TTC549 (cell line): ENCODE measurements around the gene B3GAT3.
A peak's percentile ranks its signal among the peaks of the same experiment; 100 is the strongest.
"Not testable (repeated sequence)": the region's sequence is repeated elsewhere in the genome, so short reads cannot be mapped to it uniquely, and the experiment has no call there.

ENCODE experiments used
- FAIRE-seq: peaks from 2 replicates; lab custom pipeline; 2012; peaks lifted over from hg19 to GRCh38; lab: Jason Lieb, UNC

B3GAT3 gene

DNA sequence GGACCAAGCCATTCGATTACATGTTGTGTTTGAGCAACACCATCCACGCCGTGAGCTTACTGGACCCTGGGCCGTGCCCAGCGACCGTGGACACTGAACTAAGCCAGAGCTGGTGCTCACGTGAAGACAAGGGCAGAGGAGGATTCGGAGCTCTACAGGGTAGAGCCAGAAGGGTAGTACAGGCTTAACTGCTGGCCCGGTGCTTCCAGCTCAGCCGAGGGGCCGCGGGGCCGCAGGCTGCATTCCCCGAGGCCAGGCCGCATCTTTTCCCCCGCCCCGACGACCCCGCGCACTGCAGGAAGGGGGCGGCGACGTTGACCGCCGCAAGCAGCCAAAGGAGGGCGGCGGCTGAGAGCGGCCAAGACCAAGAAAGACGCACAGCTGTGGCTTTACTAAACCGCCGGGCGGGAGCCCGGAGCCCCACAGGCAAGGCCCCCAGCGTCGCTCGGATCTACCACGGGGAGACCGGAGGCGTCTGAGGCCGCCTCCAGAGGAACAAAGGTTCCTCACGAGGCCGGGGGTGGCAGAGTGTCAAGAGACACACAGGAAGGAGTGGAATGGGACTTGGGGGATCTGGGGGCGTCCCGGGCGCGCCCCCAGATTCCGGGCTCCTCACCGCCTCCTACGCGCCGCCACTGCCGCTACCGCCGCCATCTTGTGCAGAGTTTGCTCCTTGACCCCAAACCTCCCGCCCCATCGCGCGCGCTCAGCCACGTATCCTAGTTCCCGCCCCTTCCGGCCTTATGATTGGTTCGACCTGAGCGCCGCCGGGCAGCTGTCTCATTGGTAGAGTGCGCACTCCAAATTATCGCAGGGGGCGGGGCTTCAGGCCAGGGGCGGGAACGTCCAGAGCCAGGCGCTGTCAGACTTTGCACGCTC is 24.4 kb upstream of the B3GAT3 start, which contains the start of gene GANAB:
Gene GANAB, minus strand, starts transcription at position 668 of the 879 bp plus-strand sequence. Its CDS starts 14 bp downstream, at position 654.
- FAIRE-seq: peak; percentile 88

DNA sequence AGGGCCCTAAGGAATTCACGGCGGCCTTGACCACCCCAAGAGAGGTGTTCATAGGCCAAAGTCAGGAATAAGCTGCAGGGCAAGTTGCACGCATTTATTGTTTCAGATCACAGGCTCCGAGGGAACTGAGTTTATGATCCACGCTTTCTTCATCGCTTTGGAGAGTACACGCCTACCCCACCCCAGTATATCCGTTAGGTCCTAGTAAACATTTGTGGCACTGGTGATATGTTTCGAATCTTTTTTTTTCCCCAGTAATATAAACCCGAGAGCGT is 23.8 kb upstream of the B3GAT3 start:
- no peak for FAIRE-seq

DNA sequence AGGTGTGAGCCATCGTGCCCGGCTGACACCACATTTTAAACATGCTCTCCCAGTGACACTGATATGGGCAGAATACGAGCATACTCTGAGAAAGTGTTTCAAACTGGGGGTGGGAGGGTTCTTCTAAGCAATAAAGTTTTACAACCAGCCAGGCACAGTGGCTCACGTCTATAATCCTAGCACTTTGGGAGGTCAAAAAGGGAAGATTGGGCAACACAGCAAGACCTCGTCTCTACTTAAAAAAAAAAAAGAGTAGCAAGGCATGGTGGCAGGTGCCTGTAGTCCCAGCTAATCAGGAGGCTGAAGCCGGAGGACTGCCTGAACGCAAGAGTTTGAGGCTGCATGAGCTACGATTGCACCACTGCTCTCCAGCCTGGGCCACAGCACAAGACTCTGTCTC is 22.4 kb upstream of the B3GAT3 start:
- no peak for FAIRE-seq

DNA sequence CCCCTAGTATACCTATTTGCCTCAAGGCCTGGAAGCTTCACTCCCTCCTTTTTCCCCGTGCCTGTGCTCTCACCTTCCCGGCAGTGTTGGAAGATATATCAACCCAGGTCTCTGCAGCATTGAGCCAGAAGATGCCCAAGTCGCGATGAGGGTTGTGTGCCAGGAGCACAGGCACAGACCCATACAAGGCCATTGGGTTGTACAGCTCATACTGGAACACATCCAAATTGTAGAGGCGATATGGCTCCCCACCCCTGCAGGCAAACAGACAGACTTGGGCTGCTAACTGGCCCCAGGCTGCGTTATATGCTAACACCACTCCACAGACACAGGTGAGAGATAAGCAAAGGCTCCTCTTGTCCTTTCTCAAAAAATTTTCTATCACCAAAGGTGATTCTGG is 10.7 kb upstream of the B3GAT3 start:
- no peak for FAIRE-seq

DNA sequence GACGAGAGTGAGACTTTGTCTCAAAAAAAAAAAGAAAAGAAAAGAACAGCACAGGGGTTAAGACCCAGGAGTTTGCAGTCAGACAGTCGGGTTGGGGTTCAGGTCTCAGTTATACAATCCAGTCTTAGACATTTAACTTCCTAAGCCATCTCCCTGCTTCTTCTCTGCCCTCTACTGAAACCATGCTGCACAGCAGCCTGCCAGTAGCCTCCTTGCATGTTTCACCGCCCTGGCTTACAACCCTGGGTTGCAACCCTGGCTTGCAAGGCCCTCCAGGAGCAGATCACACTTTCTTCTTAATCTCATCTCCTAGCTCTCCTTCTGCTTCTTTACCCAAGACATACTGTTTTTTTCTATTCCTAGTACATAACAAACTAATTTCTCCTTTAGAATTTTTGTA is 5.9 kb upstream of the B3GAT3 start:
- no peak for FAIRE-seq

DNA sequence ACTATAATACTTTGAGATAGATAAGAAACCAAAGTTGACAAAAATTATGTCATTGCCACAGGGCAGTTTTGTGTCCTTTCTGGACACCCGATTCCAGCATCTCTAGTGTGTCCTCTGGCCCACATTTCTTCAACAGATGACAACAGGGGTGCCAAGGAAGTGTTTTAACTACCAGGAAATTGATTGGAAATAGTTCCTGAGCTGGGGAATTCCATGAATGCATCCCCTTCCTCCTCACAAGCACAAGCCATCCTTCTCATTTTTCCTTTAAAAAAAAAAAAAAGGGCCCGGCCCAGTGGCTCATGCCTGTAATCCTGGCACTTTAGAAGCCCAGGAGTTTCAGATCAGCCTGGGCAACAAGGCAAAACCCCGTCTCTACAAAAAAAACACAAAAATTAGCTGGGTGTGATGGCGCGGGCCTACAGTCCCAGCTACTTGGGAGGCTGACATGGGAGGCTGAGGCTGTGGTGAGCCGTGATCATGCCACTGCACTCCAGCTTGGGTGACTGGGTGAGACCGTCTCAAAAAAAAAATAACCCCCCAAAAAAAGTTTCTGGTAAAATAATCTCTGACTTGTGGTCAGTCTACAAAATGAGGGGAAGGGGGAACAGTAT is 797 bp upstream of the B3GAT3 start:
- no peak for FAIRE-seq

DNA sequence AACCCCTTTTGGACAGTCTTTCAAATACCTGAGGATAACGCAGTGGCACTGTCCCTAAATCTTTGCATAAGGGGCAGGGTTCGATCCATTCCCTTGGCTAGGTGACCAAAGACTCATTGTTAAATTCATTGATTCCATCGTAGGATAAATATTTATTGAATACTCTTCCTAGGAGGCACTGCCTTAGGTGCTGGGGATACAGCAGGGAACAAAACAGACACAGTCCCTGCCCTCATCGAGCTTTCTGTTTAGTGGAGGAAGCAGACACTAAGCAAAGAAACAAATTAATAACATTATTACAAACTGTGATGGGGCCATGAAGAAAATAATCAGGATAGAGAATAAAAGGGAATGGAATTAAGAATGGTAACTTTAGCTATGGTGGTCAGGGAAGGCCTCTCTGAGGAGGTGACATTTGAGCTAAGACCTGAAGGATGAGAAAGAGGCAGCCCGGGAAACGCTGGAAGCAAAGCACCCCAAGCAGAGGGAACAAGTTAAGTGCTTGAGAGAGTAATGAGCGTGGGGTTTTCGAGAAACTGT is 689 bp downstream of the B3GAT3 start:
- no peak for FAIRE-seq

DNA sequence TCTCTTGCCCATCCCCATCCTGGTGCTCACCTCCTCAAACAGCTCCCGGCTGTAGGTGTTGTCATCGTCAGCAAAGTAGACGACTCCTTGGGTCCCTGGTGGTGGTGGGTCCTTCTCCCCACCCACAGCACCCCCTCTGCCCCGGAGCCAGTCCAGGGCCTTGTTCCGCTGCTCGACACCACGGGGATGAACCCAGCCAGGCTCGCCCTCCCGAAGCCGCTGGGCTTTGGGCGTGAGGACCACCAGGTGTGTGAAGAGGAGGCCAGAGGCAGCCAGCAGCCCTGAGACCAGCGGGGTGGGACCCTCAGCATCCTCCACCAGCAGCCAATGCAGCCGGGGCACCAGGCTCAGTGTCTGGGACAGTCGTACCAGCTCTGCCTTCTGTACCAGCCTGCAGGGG is 4.8 kb downstream of the B3GAT3 start:
- FAIRE-seq: not testable (repeated sequence)

DNA sequence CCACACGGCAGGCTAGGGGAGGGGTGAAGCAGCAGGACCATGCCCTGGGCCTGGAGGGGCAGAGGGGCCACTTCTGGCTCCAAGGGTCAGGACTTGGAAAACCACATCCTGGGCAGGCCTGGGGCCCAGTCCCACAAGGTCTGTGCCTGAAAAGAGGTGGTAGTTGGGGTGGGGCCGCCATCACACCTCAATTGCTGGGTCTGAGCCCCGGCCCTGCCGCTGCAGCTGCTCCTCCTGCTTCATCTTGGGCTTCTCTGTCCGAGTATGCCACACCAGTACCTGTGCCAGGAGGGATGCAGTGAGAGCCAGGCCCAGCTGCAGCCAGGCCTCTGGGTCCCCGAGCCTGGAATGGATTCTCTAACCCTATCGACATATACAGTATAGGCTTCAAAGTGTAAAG is 6.3 kb downstream of the B3GAT3 start:
- FAIRE-seq: no peak

DNA sequence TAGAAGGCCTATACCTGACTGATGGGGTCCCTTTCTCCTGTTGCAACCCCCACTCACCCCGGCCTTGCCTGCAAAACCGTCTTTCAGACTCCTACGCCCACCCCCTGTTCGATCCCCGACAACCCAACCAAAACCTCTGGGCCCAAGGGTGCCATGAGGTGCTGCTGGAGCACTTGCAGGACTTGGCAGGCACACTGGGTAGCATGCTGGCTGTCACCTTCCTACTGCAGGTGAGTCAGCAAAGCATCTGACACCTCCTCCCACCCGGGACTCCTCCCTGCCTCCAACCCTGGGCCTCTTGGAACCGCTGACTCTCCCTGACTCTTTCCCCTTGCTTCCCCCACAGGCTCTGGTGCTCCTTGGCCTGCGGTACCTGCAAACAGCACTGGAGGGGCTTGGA is 7.5 kb downstream of the B3GAT3 start:
- FAIRE-seq: no peak

DNA sequence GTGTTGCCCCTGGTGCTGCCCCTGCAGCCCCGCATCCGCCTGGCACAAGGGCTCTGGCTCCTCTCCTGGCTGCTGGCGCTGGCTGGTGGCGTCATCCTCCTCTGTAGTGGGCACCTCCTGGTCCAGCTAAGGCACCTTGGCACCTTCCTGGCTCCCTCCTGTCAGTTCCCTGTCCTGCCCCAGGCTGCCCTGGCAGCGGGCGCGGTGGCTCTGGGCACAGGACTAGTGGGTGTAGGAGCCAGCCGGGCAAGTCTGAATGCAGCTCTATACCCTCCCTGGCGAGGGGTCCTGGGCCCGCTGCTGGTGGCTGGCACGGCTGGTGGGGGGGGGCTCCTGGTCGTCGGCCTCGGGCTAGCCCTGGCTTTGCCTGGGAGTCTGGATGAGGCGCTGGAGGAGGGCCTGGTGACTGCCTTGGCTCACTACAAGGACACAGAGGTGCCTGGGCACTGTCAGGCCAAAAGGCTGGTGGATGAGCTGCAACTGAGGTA is 8.5 kb downstream of the B3GAT3 start:
- FAIRE-seq: no peak

DNA sequence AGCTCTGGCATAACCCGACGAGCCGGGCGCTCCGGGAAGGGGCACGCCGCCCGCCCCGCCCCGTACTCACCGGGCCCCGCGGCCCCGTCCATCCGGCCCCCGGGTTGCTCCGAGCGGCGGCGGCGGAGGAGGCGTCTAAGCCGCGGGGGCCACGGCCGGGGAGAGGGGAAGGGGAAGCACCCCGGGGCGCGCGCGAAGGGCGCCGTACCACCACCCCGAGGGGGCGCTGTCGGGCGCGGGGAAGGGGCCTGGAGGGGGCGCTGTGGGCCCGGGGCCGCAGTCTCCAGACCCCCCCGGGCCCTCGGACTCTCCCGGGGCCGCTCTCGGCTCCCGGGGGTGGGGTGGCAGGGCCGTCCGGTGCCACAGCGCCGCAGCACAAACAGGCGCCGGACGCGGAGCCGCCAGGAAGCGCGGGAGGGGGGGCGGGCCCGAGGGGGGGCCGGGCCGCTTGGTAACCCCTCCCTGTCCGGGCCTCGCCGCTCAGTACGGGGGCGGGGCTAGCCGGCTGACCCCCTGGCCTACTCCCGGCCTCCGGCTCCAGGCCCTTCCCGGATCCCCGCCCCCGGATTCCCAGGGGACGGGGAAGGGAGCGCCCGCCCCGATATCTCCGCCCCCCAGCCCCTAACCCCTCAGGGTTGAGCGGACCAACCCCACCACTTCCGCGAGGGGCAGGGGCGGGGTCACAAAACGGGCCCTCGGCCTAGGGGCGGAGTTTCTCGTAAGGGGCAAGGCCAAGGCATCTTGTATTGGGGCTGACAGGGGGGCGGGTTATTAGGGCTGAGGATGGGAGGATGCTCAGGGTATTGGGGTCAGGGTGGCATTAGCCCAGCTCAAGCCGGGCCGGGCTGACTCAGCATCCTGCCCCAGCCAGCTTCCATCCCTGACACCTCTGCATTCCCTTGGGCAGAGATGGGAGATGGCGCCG is 9.2 kb downstream of the B3GAT3 start, which contains the start of the genes EML3 and ROM1:
Gene EML3, minus strand, starts transcription at position 410 of the 925 bp plus-strand sequence. Its CDS starts 318 bp downstream, at position 92.
Gene ROM1, plus strand, starts transcription at position 892 of the 925 bp plus-strand sequence. Its CDS starts 25 bp downstream, at position 917.
- FAIRE-seq: no peak

DNA sequence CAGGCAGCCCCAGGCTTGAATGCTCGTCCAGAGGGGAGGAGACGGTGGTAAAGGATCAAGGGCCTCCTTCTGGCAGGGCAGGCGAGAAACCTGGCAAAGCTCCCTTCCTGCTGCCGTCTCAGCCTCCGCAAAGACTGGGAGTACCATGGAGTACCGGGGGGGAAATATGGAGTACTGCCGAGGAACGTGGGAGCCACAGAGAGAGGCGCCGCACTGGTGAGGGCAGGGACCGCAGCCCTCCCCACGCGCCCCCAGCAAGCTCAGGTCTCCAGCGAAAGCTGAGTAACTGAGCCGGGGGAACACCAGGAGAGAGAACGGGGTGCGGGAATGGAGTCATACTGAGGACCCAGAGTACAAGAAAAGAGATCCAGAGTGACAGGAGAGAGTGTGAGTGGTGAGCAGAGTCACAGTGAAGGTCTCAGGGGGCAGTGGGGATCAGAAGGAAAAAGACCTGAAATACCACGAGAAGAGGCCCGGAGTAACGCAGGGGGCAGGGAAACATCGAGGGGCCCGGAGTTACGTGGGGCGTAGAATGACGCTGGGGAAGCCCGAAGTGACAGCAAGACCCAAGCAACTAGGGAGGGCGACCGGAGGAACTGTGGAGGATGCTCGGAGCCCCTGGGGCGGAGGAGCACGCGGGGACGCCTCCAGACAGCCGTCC is 10.0 kb downstream of the B3GAT3 start:
- no peak for FAIRE-seq

DNA sequence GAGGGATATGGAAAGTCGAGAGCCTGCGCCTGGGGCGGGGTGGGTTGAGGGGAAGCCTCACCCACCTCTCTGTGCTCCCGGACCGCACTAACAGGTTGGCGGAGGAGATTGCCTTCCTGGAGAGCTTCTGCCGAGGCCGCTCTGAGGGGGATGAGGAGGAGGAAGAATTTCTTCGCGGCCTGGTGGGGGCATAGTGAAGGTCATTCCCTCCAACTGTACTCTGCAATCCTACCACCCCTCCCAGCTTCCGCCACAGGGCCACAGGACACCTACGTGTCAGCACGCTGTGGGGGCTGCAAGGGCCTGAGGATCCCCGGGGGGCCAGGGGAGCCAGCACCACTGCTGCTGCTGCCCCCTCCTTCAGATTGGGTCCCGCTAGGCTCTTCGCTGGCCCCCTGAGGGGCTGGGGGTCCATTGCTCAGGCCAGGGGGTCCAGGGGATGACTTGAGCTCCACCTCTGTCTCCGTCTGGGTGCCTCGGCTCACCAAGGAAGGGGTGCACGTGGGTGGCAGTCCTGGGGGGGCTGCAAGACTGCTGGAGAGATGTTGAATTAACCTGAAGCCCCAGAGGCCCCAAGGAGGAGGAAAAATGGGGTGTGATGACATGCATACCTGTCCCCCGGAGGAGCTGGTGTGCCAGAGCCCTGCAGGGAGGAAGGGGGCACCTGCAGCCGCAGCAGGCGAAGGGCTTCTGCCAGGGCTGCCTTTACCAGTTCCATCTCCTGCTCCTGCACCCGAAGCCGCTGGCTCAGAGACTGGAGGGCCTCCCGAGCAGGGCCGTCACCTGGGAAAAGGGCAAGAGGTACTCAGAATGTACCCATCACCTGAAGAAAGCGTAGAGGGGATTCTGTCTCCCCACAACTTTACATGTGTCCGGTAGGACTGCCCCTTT is 10.7 kb downstream of the B3GAT3 start:
- no peak for FAIRE-seq

DNA sequence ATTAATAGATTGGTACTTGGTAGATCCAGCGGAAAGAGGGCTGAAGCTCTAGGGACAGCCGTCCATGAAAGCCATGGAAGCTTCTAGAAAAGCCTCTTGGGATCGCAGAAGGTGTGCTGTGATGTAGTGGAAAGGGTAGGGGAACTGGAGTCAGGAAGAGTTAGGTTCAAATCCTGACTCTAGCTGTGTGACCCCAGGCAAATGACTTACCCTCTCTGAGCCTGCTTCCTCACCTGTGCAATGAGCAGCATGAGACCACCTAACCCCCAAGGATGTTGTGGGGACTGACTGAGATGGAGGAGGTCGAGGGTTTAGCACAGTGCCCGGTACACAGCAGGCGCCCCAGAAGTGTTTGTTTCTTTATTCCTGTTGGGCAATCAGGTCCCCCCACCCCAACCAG is 11.4 kb downstream of the B3GAT3 start:
- FAIRE-seq: no peak

DNA sequence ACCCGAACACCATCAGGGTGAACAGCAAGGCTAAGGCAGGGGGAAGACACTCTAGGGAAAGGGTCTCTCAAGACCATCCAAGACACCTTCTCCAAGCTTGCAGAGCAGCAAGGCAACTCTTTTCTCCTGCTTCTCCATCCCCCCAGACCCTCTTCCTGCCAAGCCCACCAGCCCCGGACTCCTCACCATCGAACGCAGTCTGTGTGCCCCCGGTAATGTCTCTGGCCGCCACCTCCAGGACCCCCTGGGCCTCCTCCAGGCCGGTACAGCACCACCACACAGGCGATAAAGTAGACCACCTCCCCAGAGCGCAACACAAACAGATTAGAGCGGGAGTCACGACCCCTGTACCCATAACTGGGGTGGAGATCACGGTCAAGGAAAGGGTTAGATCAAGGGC is 13.0 kb downstream of the B3GAT3 start:
- FAIRE-seq: no peak

DNA sequence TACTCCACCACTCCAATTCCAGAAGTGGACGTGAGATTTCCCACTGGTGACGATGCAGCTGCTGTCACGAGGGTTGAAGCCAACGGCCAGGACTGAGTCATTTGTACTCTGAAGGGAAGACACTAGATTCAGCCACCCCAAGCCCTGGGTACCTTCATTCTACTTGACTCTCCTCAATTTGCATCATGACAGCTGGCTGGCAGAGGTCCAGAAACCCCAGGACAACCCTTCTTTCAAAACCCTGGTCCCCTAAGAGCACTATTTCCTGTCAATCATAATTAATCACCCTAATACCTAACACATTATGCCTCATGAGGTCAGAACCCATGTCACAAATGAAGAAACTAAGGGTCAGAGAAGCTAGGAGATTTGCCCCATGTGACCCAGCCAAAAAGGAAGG is 14.1 kb downstream of the B3GAT3 start:
- FAIRE-seq: no peak

DNA sequence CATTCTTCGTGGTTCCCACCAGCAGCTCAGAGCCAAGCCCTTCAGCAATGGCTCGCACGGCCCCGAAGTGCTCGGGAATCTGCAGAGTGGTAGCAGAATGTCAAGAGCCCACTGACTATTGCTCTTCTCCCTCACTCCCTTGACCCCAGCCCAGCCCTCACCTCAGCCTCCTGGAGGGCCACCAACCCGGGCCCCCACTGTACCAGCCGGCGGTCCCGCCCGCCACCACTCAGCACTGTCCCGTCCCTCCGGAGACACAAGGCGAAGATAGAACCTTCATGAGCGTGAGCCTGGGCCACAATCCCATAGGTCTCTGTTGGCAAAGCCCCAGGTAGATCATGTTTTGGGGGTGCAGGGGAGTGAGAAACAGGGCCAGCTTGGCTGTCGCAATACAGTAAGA is 15.9 kb downstream of the B3GAT3 start:
- no peak for FAIRE-seq

DNA sequence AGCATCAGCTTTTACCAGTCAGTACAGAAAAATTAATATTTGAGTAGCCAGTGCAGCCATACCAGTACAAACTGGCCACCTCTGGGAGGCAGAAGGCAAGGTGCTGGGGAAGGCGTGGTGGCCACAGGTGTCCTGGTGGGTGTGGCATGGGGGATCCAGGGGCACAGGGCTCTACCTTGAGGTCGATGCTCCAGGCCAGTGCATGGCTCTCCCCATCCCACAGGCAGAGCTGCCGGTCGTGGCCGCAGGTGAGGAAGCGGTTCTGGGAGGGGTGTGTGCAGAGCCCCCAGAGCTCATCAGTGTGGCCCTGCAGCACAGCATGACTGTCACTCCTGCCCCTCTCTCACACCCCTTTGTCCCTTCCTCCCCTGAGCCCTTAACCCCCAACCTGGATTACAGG is 16.3 kb downstream of the B3GAT3 start:
- no peak for FAIRE-seq

DNA sequence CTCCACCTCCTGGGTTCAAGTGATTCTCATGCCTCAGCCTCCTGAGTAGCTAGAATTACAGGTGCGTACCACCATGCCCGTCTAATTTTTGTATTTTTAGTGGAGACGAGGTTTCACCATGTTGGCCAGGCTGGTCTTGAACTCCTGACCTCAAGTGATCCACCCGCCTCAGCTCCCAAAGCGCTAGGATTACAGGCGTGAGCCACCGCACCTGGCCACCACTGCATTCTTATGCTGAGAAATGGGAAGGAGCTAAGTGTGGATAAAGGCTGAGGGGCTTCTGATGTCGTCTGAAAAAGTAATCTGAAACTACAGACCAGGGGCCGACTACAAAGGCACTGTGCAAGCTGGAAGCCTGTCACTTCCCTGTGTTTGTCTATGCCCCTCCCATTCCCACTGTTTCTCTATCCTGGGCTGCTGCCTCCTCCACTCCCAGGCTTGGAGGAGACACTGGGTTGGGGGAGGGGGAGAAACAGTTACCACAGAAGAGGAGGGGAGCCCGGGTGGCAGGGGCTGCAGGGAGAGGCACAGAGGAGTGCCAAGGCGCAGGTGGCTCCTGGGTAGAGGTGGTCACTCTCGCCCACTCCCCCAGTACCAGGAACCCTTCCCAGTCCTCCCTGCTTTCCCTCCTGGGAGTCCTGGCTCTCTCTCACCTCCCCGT is 17.2 kb downstream of the B3GAT3 start:
- no peak for FAIRE-seq
